HepG2 (cell line): ENCODE data around the gene PDE1C. TPM values are rescaled to one million over a fixed set of nuclear protein-coding genes. Genes with fewer than 3 reads are reported as not detected.

Source experiments
- DRAP1 ChIP-seq: IDR thresholded peaks from 2 replicates; pipeline ENCODE4 v1.6.1; 2016; ENCODE audit warnings: missing genetic modification reagents, missing compliant biosample characterization
- KDM1A ChIP-seq: IDR thresholded peaks from 2 replicates; pipeline ENCODE4 v1.6.1; 2016; ENCODE audit warnings: missing compliant biosample characterization
- ZNF318 ChIP-seq: sonication (generic); formaldehyde crosslinking; IDR thresholded peaks from 2 replicates; pipeline ENCODE4 v1.4.0; 2020; ENCODE audit warnings: mild to moderate bottlenecking, missing genetic modification reagents
- polyA plus RNA-seq, 8 experiments: library from polyadenylated mRNA; depleted of rRNA in 3 of 8; stranded (reverse) in 7 of 8; unstranded in 1 of 8; fragments of >200 nt; fragmentation: Illumina TruSeq in 4 of 8; extraction: Trizol in 4 of 8; gene quantifications; 2 replicates each; pipeline versions ENCODE4 v1.2.1 to v1.2.3, GENCODE V29; 2011 to 2016; ENCODE audit warnings: low read depth in 4 of 8, missing spikeins in 1 of 8, mixed read lengths in 1 of 8; ENCODE audit not compliant: insufficient read depth in 1 of 8
- total RNA-seq, 5 experiments: library from RNA; depleted of rRNA; stranded (reverse); fragments of >200 nt; fragmentation: Illumina TruSeq; extraction: Trizol; gene quantifications; 2 replicates each; pipeline ENCODE4 v1.2.3, GENCODE V29; 2016; ENCODE audit warnings: low read depth in 1 of 5
- TF ChIP-seq, protein P1 (sequence below): sonication (generic); formaldehyde crosslinking; IDR thresholded peaks from 2 replicates; pipeline ENCODE4 v1.4.0; 2020; ENCODE audit warnings: missing genetic modification reagents, borderline replicate concordance

PDE1C gene
- total and polyA plus RNA-seq, 2 of the 13 experiments (the other 11 are each of a cell fraction or from before 2014, with no cell fraction given): not detected

DNA sequence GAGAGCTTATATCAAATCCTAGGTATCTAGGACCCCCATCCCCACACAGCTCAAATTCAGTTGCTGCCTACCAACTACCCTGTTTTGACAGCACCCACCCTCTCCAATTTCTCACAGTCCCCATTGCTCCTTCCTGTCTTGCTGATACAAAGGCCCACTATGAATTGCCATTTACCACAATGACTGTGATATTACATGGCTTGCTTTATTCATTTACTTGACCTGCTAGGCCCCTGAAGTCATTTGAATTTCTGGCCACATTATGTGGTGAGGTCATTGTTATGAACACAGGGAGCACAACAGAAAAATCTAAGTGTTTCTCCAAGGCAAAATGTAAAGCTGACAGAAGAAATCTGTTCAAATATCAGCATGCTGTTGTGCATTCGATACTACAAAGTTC, 281.8 kb downstream of the PDE1C start (continued):
- TF ChIP-seq, protein P1, sequence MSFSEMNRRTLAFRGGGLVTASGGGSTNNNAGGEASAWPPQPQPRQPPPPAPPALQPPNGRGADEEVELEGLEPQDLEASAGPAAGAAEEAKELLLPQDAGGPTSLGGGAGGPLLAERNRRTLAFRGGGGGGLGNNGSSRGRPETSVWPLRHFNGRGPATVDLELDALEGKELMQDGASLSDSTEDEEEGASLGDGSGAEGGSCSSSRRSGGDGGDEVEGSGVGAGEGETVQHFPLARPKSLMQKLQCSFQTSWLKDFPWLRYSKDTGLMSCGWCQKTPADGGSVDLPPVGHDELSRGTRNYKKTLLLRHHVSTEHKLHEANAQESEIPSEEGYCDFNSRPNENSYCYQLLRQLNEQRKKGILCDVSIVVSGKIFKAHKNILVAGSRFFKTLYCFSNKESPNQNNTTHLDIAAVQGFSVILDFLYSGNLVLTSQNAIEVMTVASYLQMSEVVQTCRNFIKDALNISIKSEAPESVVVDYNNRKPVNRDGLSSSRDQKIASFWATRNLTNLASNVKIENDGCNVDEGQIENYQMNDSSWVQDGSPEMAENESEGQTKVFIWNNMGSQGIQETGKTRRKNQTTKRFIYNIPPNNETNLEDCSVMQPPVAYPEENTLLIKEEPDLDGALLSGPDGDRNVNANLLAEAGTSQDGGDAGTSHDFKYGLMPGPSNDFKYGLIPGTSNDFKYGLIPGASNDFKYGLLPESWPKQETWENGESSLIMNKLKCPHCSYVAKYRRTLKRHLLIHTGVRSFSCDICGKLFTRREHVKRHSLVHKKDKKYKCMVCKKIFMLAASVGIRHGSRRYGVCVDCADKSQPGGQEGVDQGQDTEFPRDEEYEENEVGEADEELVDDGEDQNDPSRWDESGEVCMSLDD (CRISPR knock-in tag): no peak
- TF ChIP-seq ZNF318 (no peak), DRAP1 (CRISPR knock-in tag) (no peak), KDM1A (CRISPR knock-in tag) (no peak)
